HepG2 (cell line): ENCODE measurements around the gene GPR156. TPM values are rescaled to one million over a fixed set of nuclear protein-coding genes. Genes with fewer than 3 reads are reported as not detected.

Experiments used
- ATAC-seq: fragments of 200-7000 bp; cut with Tn5 transposase; 3 replicates; pipeline ENCODE4 v1.9.1; 2020; ENCODE audit warnings: mild to moderate bottlenecking, moderate library complexity
- BruUV-seq: library from RNA; stranded (reverse); fragments of 400-500 nt; replicated peaks from 2 replicates; lab custom pipeline; 2021; lab: Mats Ljungman, UMichigan
- CTCF ChIA-PET: fragments of 300-600 bp; formaldehyde crosslinking; extraction: SDS; loops from one replicate; lab custom pipeline; 2021; ENCODE audit warnings: low total read pairs, inconsistent platforms, low intra/inter-chr PET ratio; lab: Yijun Ruan, JAX
- POLR2A ChIA-PET: fragments of 350-600 bp; sonication (Branson Sonifier 250); formaldehyde crosslinking; loops from one replicate; lab custom pipeline; 2020; ENCODE audit warnings: antibody characterized with exemption, inconsistent platforms; lab: Yijun Ruan, JAX
- DNase-seq: peaks from one replicate; pipeline ENCODE4 v3.0.0-alpha.2; 2015; ENCODE audit warnings: low spot score
- FAIRE-seq: peaks from 3 replicates; lab custom pipeline; 2011; peaks lifted over from hg19 to GRCh38; lab: Jason Lieb, UNC
- H2AFZ ChIP-seq: one replicate; pipeline ENCODE4 v1.6.1; 2011; ENCODE audit warnings: low read length, inconsistent platforms
- H3K27ac ChIP-seq: fragments of 300-600 bp; 3 replicates; pipeline ENCODE4 v1.8.0; 2011; ENCODE audit warnings: mixed run types, mild to moderate bottlenecking, mixed read lengths, low read length, inconsistent platforms; ENCODE audit not compliant: insufficient read depth; ENCODE audit errors: extremely low read length
- H3K27me3 ChIP-seq, 2 experiments: fragments of 200-600 bp in 1 of 2; 2 replicates in 1 of 2; 3 replicates in 1 of 2; pipeline versions ENCODE4 v1.6.0 to v1.8.0; 2011; ENCODE audit warnings: low read length in 2 of 2, mild to moderate bottlenecking in 2 of 2, moderate library complexity in 2 of 2, inconsistent platforms in 1 of 2; ENCODE audit not compliant: insufficient read depth in 2 of 2, control insufficient read depth in 1 of 2
- H3K36me3 ChIP-seq, 2 experiments: fragments of 200-600 bp in 1 of 2; replicated peaks in 1 of 2; 2 replicates in 1 of 2; 3 replicates in 1 of 2; pipeline versions ENCODE4 v1.5.1 to v1.8.0; 2011; ENCODE audit warnings: low read length in 2 of 2, inconsistent platforms in 1 of 2; ENCODE audit not compliant: insufficient read depth in 2 of 2, control insufficient read depth in 1 of 2
- H3K4me1 ChIP-seq: 2 replicates; pipeline ENCODE4 v1.5.1; 2012; ENCODE audit warnings: low read length, inconsistent platforms; ENCODE audit not compliant: insufficient read depth
- H3K4me2 ChIP-seq: 2 replicates; pipeline ENCODE4 v1.6.0; 2011; ENCODE audit warnings: low read depth, low read length, inconsistent platforms
- H3K4me3 ChIP-seq, 3 experiments: fragments of 200-600 bp in 1 of 3; sonication (generic), shearing (Covaris generic) in 1 of 3; replicated peaks in 1 of 3; 2 replicates each; pipeline ENCODE4 v1.5.1; 2011 to 2016; ENCODE audit warnings: low read length in 3 of 3, inconsistent platforms in 2 of 3, low read depth in 2 of 3, mild to moderate bottlenecking in 2 of 3, control low read depth in 1 of 3, mixed read lengths in 1 of 3; ENCODE audit not compliant: insufficient read depth in 1 of 3
- H3K79me2 ChIP-seq: one replicate; pipeline ENCODE4 v1.6.1; 2011; ENCODE audit warnings: low read length, inconsistent platforms; ENCODE audit not compliant: insufficient read depth
- H3K9ac ChIP-seq: 2 replicates; pipeline ENCODE4 v1.6.0; 2011; ENCODE audit warnings: mild to moderate bottlenecking, low read depth, low read length, inconsistent platforms; ENCODE audit not compliant: insufficient read depth
- H3K9me3 ChIP-seq: 2 replicates; pipeline ENCODE4 v1.5.1; 2012; ENCODE audit warnings: mild to moderate bottlenecking, low read length
- H4K20me1 ChIP-seq: 2 replicates; pipeline ENCODE4 v1.6.0; 2011; ENCODE audit warnings: inconsistent platforms, mild to moderate bottlenecking, low read length, moderate library complexity; ENCODE audit not compliant: insufficient read depth
- CBFB ChIP-seq: sonication (generic); formaldehyde crosslinking; IDR thresholded peaks from 2 replicates; pipeline ENCODE4 v1.4.0; 2020; ENCODE audit warnings: missing genetic modification reagents
- GMEB1 ChIP-seq: sonication (generic); formaldehyde crosslinking; IDR thresholded peaks from 2 replicates; pipeline ENCODE4 v1.5.1; 2020; ENCODE audit warnings: missing genetic modification reagents, mild to moderate bottlenecking, borderline replicate concordance
- HNRNPLL ChIP-seq: fragments of 200-400 bp; formaldehyde crosslinking; IDR thresholded peaks from 2 replicates; pipeline ENCODE4 v1.6.1; 2017; ENCODE audit warnings: mild to moderate bottlenecking, low read depth, low read length; ENCODE audit not compliant: poor library complexity, severe bottlenecking
- NFYB ChIP-seq: sonication (generic); formaldehyde crosslinking; IDR thresholded peaks from 2 replicates; pipeline ENCODE4 v1.4.0; 2020; ENCODE audit warnings: missing genetic modification reagents
- SIX1 ChIP-seq: sonication (generic); formaldehyde crosslinking; IDR thresholded peaks from 2 replicates; pipeline ENCODE4 v1.4.0; 2020; ENCODE audit warnings: missing genetic modification reagents, borderline replicate concordance
- TAF15 ChIP-seq: fragments of 200-400 bp; formaldehyde crosslinking; IDR thresholded peaks from one replicate; pipeline ENCODE4 v1.6.1; 2018; ENCODE audit warnings: mild to moderate bottlenecking, low read depth, low read length; ENCODE audit not compliant: poor library complexity, severe bottlenecking
- TGIF2 ChIP-seq: IDR thresholded peaks from 2 replicates; pipeline ENCODE4 v1.6.1; 2016; ENCODE audit warnings: control low read depth, missing compliant biosample characterization
- XRCC5 ChIP-seq: fragments of 200-400 bp; formaldehyde crosslinking; optimal IDR thresholded peaks from 2 replicates; pipeline ENCODE3; 2017; ENCODE audit warnings: mild to moderate bottlenecking, low read length
- ZNF572 ChIP-seq: sonication (generic); formaldehyde crosslinking; IDR thresholded peaks from 2 replicates; pipeline ENCODE4 v1.5.1; 2020; ENCODE audit warnings: mild to moderate bottlenecking, missing genetic modification reagents
- WGBS: methylation state at CpG from one replicate; pipeline ENCODE4 v1.1.6; 2017; ENCODE audit warnings: low lambda C conversion rate; 5-methylcytosine and 5-hydroxymethylcytosine counted together
- in situ Hi-C: cut with HindIII; loops from 2 replicates; pipeline ENCODE4 v1.10.0; 2017; ENCODE audit warnings: low pct_unique_long_range_greater_than_20kb; ENCODE audit not compliant: extremely low pct_ligation_motif_present
- intact Hi-C: fragments of 100-400 bp; cut with micrococcal nuclease; formaldehyde crosslinking; loops from one replicate; pipeline ENCODE4 v1.10.0; 2022; ENCODE audit not compliant: unreplicated experiment
- polyA plus RNA-seq, 8 experiments: library from polyadenylated mRNA; depleted of rRNA in 3 of 8; stranded (reverse) in 7 of 8; unstranded in 1 of 8; fragments of >200 nt; fragmentation: Illumina TruSeq in 4 of 8; extraction: Trizol in 4 of 8; gene quantifications; 2 replicates each; pipeline versions ENCODE4 v1.2.1 to v1.2.3, GENCODE V29; 2011 to 2016; ENCODE audit warnings: low read depth in 4 of 8, missing spikeins in 1 of 8, mixed read lengths in 1 of 8; ENCODE audit not compliant: insufficient read depth in 1 of 8
- total RNA-seq, 5 experiments: library from RNA; depleted of rRNA; stranded (reverse); fragments of >200 nt; fragmentation: Illumina TruSeq; extraction: Trizol; gene quantifications; 2 replicates each; pipeline ENCODE4 v1.2.3, GENCODE V29; 2016; ENCODE audit warnings: low read depth in 1 of 5
- TF ChIP-seq, protein P1 (sequence below): sonication (generic); formaldehyde crosslinking; IDR thresholded peaks from 2 replicates; pipeline ENCODE4 v1.9.0; 2022; ENCODE audit warnings: low read depth, missing genetic modification reagents
- TF ChIP-seq, protein P2 (sequence below): sonication (generic); formaldehyde crosslinking; IDR thresholded peaks from 2 replicates; pipeline ENCODE4 v1.4.0; 2020; ENCODE audit warnings: missing genetic modification reagents

GPR156 gene
- total and polyA plus RNA-seq, 2 of the 13 experiments (the other 11 are each of a cell fraction or from before 2014, with no cell fraction given) = not detected

GRCh38 chr3:120275618-120276017 is 9.4 kb downstream of the GPR156 start:
- FAIRE-seq (no peak), DNase-seq (no peak), ATAC-seq (no peak)
- intact Hi-C loops = loop anchor here (2.0 kb wide), 1 partner anchor 73 kb away; the partner anchor contains the start of gene LRRC58
- no peaks in the 10 kb centered on the region for H3K9me3 ChIP-seq
- ChIA-PET CTCF (no interaction called here), POLR2A (no interaction called here)
- TF ChIP-seq ZNF572 (CRISPR knock-in tag) = no peak
- TF ChIP-seq TGIF2 (CRISPR knock-in tag) = no peak
- no peak for TF ChIP-seq HNRNPLL
- no peak for TF ChIP-seq GMEB1 (CRISPR knock-in tag)
- no peak for TF ChIP-seq CBFB (CRISPR knock-in tag)
- no peak for TF ChIP-seq TAF15
- no peak for TF ChIP-seq NFYB (CRISPR knock-in tag)
- TF ChIP-seq, protein P1, sequence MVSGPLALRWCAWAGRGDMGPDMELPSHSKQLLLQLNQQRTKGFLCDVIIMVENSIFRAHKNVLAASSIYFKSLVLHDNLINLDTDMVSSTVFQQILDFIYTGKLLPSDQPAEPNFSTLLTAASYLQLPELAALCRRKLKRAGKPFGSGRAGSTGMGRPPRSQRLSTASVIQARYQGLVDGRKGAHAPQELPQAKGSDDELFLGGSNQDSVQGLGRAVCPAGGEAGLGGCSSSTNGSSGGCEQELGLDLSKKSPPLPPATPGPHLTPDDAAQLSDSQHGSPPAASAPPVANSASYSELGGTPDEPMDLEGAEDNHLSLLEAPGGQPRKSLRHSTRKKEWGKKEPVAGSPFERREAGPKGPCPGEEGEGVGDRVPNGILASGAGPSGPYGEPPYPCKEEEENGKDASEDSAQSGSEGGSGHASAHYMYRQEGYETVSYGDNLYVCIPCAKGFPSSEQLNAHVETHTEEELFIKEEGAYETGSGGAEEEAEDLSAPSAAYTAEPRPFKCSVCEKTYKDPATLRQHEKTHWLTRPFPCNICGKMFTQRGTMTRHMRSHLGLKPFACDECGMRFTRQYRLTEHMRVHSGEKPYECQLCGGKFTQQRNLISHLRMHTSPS (CRISPR knock-in tag) = no peak
- TF ChIP-seq SIX1 (CRISPR knock-in tag) = no peak
- TF ChIP-seq XRCC5 = no peak
- TF ChIP-seq, protein P2, sequence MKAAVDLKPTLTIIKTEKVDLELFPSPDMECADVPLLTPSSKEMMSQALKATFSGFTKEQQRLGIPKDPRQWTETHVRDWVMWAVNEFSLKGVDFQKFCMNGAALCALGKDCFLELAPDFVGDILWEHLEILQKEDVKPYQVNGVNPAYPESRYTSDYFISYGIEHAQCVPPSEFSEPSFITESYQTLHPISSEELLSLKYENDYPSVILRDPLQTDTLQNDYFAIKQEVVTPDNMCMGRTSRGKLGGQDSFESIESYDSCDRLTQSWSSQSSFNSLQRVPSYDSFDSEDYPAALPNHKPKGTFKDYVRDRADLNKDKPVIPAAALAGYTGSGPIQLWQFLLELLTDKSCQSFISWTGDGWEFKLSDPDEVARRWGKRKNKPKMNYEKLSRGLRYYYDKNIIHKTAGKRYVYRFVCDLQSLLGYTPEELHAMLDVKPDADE (CRISPR knock-in tag) = no peak
- no peak overlapping the region for H3K4me3 ChIP-seq
- no TSS peak for BruUV-seq
- H2AFZ ChIP-seq = no peak overlapping the region
- in situ Hi-C loops = no loop called here
- H3K4me2 ChIP-seq = no peak overlapping the region
- H3K79me2 ChIP-seq = no peaks in the 10 kb centered on the region
- H3K27me3 ChIP-seq = peaks cover 2 to 7% of the 10 kb centered on the region in 2 experiments; a peak in 2 of 5 replicates
- H3K9ac ChIP-seq = no peak overlapping the region
- 69% methylated on average over 4 of the region's 4 CpGs for WGBS
- H3K27ac ChIP-seq = no peak overlapping the region
- no peaks in the 10 kb centered on the region for H3K36me3 ChIP-seq
- no peaks in the 10 kb centered on the region for H3K4me1 ChIP-seq
- no peaks in the 10 kb centered on the region for H4K20me1 ChIP-seq
